HepG2 (cell line): ENCODE results near the gene TRPV4. TPM values are rescaled to one million over a fixed set of nuclear protein-coding genes. Genes with fewer than 3 reads are reported as not detected.

Source experiments
- BRF2 ChIP-seq: sonication (generic); formaldehyde crosslinking; IDR thresholded peaks from 2 replicates; pipeline ENCODE4 v1.8.1; 2022; ENCODE audit warnings: mild to moderate bottlenecking, missing genetic modification reagents
- DZIP1 ChIP-seq: sonication (generic); formaldehyde crosslinking; IDR thresholded peaks from 2 replicates; pipeline ENCODE4 v1.5.0; 2020; ENCODE audit warnings: mild to moderate bottlenecking, missing genetic modification reagents
- HMG20A ChIP-seq: IDR thresholded peaks from 2 replicates; pipeline ENCODE4 v1.6.1; 2016; ENCODE audit warnings: borderline replicate concordance
- KDM1A ChIP-seq: IDR thresholded peaks from 2 replicates; pipeline ENCODE4 v1.6.1; 2016; ENCODE audit warnings: missing compliant biosample characterization
- KLF13 ChIP-seq: sonication (generic); formaldehyde crosslinking; IDR thresholded peaks from 2 replicates; pipeline ENCODE4 v1.4.0; 2020; ENCODE audit warnings: mild to moderate bottlenecking, missing genetic modification reagents
- MIER3 ChIP-seq: IDR thresholded peaks from 2 replicates; pipeline ENCODE4 v1.6.1; 2016; ENCODE audit warnings: missing compliant biosample characterization, borderline replicate concordance
- NFE2L2 ChIP-seq: fragments of 150-350 bp; IDR thresholded peaks from 2 replicates; pipeline ENCODE4 v1.6.1; 2014; ENCODE audit warnings: low read length
- SMAD3 ChIP-seq: sonication (generic); formaldehyde crosslinking; IDR thresholded peaks from 2 replicates; pipeline ENCODE4 v1.4.0; 2020; ENCODE audit warnings: missing genetic modification reagents
- ZNF160 ChIP-seq: sonication (generic); formaldehyde crosslinking; IDR thresholded peaks from 2 replicates; pipeline ENCODE4 v1.8.0; 2022; ENCODE audit warnings: mild to moderate bottlenecking, inconsistent platforms, missing genetic modification reagents
- ZNF280D ChIP-seq: sonication (generic); formaldehyde crosslinking; IDR thresholded peaks from 2 replicates; pipeline ENCODE4 v1.5.1; 2020; ENCODE audit warnings: mild to moderate bottlenecking, missing genetic modification reagents
- ZNF333 ChIP-seq: sonication (generic); formaldehyde crosslinking; IDR thresholded peaks from 2 replicates; pipeline ENCODE4 v1.4.0; 2020; ENCODE audit warnings: mild to moderate bottlenecking, missing genetic modification reagents, borderline replicate concordance
- ZNF34 ChIP-seq: sonication (generic); formaldehyde crosslinking; IDR thresholded peaks from 2 replicates; pipeline ENCODE4 v1.4.0; 2020; ENCODE audit warnings: mild to moderate bottlenecking, missing genetic modification reagents, borderline replicate concordance
- ZNF713 ChIP-seq: sonication (generic); formaldehyde crosslinking; IDR thresholded peaks from 2 replicates; pipeline ENCODE4 v1.4.0; 2020; ENCODE audit warnings: mild to moderate bottlenecking, missing genetic modification reagents
- ZSCAN12 ChIP-seq: sonication (generic); formaldehyde crosslinking; IDR thresholded peaks from 2 replicates; pipeline ENCODE4 v1.9.0; 2021; ENCODE audit warnings: mild to moderate bottlenecking, missing genetic modification reagents
- ZSCAN9 ChIP-seq: IDR thresholded peaks from 2 replicates; pipeline ENCODE4 v1.6.1; 2016; ENCODE audit warnings: borderline replicate concordance
- polyA plus RNA-seq, 8 experiments: library from polyadenylated mRNA; depleted of rRNA in 3 of 8; stranded (reverse) in 7 of 8; unstranded in 1 of 8; fragments of >200 nt; fragmentation: Illumina TruSeq in 4 of 8; extraction: Trizol in 4 of 8; gene quantifications; 2 replicates each; pipeline versions ENCODE4 v1.2.1 to v1.2.3, GENCODE V29; 2011 to 2016; ENCODE audit warnings: low read depth in 4 of 8, missing spikeins in 1 of 8, mixed read lengths in 1 of 8; ENCODE audit not compliant: insufficient read depth in 1 of 8
- total RNA-seq, 5 experiments: library from RNA; depleted of rRNA; stranded (reverse); fragments of >200 nt; fragmentation: Illumina TruSeq; extraction: Trizol; gene quantifications; 2 replicates each; pipeline ENCODE4 v1.2.3, GENCODE V29; 2016; ENCODE audit warnings: low read depth in 1 of 5
- TF ChIP-seq, protein P1 (sequence below): sonication (generic); formaldehyde crosslinking; IDR thresholded peaks from 2 replicates; pipeline ENCODE4 v1.8.1; 2022; ENCODE audit warnings: low read depth, mild to moderate bottlenecking, missing genetic modification reagents
- TF ChIP-seq, protein P2 (sequence below): sonication (generic); formaldehyde crosslinking; IDR thresholded peaks from 2 replicates; pipeline ENCODE4 v1.8.0; 2022; ENCODE audit warnings: missing genetic modification reagents, mild to moderate bottlenecking, borderline replicate concordance
- TF ChIP-seq, protein P3 (sequence below): sonication (generic); formaldehyde crosslinking; IDR thresholded peaks from 2 replicates; pipeline ENCODE4 v1.8.0; 2022; ENCODE audit warnings: mild to moderate bottlenecking, missing genetic modification reagents; ENCODE audit not compliant: insufficient replicate concordance

TRPV4 gene
- total and polyA plus RNA-seq, 2 of the 13 experiments (the other 11 are each of a cell fraction or from before 2014, with no cell fraction given): 0.66 to 4.7 TPM

GRCh38 chr12:109822951-109823411, 10.2 kb downstream of the TRPV4 start (continued):
- TF ChIP-seq ZNF333 (CRISPR knock-in tag) (no peak), ZSCAN12 (no peak), KDM1A (CRISPR knock-in tag) (no peak), DZIP1 (CRISPR knock-in tag) (no peak), ZNF280D (CRISPR knock-in tag) (no peak), MIER3 (no peak), SMAD3 (CRISPR knock-in tag) (no peak), ZNF34 (CRISPR knock-in tag) (no peak), ZNF160 (CRISPR knock-in tag) (no peak), ZNF713 (CRISPR knock-in tag) (no peak), KLF13 (CRISPR knock-in tag) (no peak), BRF2 (CRISPR knock-in tag) (no peak), NFE2L2 (no peak), HMG20A (peak; percentile 72; the same call in 1 of the 2 replicates), ZSCAN9 (CRISPR knock-in tag) (no peak)
- TF ChIP-seq, protein P1, sequence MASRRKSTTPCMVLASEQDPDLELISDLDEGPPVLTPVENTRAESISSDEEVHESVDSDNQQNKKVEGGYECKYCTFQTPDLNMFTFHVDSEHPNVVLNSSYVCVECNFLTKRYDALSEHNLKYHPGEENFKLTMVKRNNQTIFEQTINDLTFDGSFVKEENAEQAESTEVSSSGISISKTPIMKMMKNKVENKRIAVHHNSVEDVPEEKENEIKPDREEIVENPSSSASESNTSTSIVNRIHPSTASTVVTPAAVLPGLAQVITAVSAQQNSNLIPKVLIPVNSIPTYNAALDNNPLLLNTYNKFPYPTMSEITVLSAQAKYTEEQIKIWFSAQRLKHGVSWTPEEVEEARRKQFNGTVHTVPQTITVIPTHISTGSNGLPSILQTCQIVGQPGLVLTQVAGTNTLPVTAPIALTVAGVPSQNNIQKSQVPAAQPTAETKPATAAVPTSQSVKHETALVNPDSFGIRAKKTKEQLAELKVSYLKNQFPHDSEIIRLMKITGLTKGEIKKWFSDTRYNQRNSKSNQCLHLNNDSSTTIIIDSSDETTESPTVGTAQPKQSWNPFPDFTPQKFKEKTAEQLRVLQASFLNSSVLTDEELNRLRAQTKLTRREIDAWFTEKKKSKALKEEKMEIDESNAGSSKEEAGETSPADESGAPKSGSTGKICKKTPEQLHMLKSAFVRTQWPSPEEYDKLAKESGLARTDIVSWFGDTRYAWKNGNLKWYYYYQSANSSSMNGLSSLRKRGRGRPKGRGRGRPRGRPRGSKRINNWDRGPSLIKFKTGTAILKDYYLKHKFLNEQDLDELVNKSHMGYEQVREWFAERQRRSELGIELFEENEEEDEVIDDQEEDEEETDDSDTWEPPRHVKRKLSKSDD: no peak
- TF ChIP-seq, protein P2, sequence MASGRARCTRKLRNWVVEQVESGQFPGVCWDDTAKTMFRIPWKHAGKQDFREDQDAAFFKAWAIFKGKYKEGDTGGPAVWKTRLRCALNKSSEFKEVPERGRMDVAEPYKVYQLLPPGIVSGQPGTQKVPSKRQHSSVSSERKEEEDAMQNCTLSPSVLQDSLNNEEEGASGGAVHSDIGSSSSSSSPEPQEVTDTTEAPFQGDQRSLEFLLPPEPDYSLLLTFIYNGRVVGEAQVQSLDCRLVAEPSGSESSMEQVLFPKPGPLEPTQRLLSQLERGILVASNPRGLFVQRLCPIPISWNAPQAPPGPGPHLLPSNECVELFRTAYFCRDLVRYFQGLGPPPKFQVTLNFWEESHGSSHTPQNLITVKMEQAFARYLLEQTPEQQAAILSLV: no peak
- TF ChIP-seq, protein P3, sequence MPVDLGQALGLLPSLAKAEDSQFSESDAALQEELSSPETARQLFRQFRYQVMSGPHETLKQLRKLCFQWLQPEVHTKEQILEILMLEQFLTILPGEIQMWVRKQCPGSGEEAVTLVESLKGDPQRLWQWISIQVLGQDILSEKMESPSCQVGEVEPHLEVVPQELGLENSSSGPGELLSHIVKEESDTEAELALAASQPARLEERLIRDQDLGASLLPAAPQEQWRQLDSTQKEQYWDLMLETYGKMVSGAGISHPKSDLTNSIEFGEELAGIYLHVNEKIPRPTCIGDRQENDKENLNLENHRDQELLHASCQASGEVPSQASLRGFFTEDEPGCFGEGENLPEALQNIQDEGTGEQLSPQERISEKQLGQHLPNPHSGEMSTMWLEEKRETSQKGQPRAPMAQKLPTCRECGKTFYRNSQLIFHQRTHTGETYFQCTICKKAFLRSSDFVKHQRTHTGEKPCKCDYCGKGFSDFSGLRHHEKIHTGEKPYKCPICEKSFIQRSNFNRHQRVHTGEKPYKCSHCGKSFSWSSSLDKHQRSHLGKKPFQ (CRISPR knock-in tag): no peak
